ENCODE results near the gene OR2A42. TPM values are rescaled to one million over a fixed set of nuclear protein-coding genes. Genes with fewer than 3 reads are reported as not detected.

The OR2A42 gene
- 0.12 TPM in 1 of 2 replicates, not detected in the other for total RNA-seq

GRCh38 chr7:144239365-144239764 lies at the start of gene OR2A42:
OR2A42 (minus strand) TSS chr7:144239605; CDS start chr7:144232843, 6,762 bp downstream.

GRCh38 chr7:144269188-144269587 lies 29.8 kb upstream of the OR2A42 start, which contains the start of gene CTAGE8:
CTAGE8 (minus strand) TSS chr7:144269288; CDS start chr7:144269250, 38 bp downstream.

GRCh38 chr7:144264692-144265091 lies 25.3 kb upstream of the OR2A42 start, which contains the start of gene OR2A7:
OR2A7 (minus strand) TSS chr7:144264792; CDS start chr7:144259628, 5,164 bp downstream.

GRCh38 chr7:144195212-144195872 lies 44.1 kb downstream of the OR2A42 start, which contains the start of gene ARHGEF35:
ARHGEF35 (minus strand) TSS chr7:144195833; CDS start chr7:144188383, 7,450 bp downstream.

GRCh38 chr7:144183166-144183565 lies 56.2 kb downstream of the OR2A42 start, which contains the start of gene CTAGE4:
CTAGE4 (plus strand) TSS chr7:144183466; CDS start chr7:144183504, 38 bp downstream.

Other genes starting within 250 kb of the OR2A42 start
- gene OR6B1, start 239.3 kb downstream of the OR2A42 start, total RNA-seq = not detected in 2 replicates
- gene OR2A5, start 190.7 kb downstream of the OR2A42 start, total RNA-seq = not detected in 2 replicates
- not detected in 2 replicates for gene OR2A25, start 169.8 kb downstream of the OR2A42 start, total RNA-seq
- not detected in 2 replicates for gene OR2A12, start 153.3 kb downstream of the OR2A42 start, total RNA-seq
- not detected in 2 replicates for gene OR2A2, start 130.0 kb downstream of the OR2A42 start, total RNA-seq
- gene OR2A14, start 116.4 kb downstream of the OR2A42 start, total RNA-seq = not detected in 2 replicates
- 0.44 TPM in 1 of 2 replicates, not detected in the other for gene CTAGE4, start 56.1 kb downstream of the OR2A42 start, total RNA-seq
- gene ARHGEF35, start 43.8 kb downstream of the OR2A42 start, total RNA-seq = 1.7 and 2.9 TPM in 2 replicates
- 0.20 and 1.3 TPM in 2 replicates for gene OR2A7, start 25.2 kb upstream of the OR2A42 start, total RNA-seq
- gene CTAGE8, start 29.7 kb upstream of the OR2A42 start, total RNA-seq = 0.10 TPM in 1 of 2 replicates, not detected in the other
- 0.05 TPM in 1 of 2 replicates, not detected in the other for gene OR2A1, start 72.8 kb upstream of the OR2A42 start, total RNA-seq
- gene ARHGEF5, start 115.8 kb upstream of the OR2A42 start, total RNA-seq = 2.2 and 2.8 TPM in 2 replicates
- gene NOBOX, start 164.1 kb upstream of the OR2A42 start, total RNA-seq = not detected in 2 replicates